ENCODE measurements around the gene ATOH8.

- TF ChIP-seq FOXM1 (IDR thresholded peaks at IDR 0.05; ENCODE audit: borderline replicate concordance, low read depth) (no peak), REST (IDR thresholded peaks at IDR 0.05; ENCODE audit: low read depth) (no peak), EGR1 (IDR thresholded peaks at IDR 0.05) (no peak), RAD21 (IDR thresholded peaks at IDR 0.05; ENCODE audit: low read depth) (no peak), YY1 (IDR thresholded peaks at IDR 0.05; ENCODE audit: low read depth) (no peak), EP300 (IDR thresholded peaks at IDR 0.05; ENCODE audit: borderline replicate concordance) (no peak), TCF12 (IDR thresholded peaks at IDR 0.05; ENCODE audit: low read depth) (no peak), CREB1 (IDR thresholded peaks at IDR 0.05; ENCODE audit: low read depth) (no peak), TAF1 (IDR thresholded peaks at IDR 0.05; ENCODE audit: low read depth) (no peak), ZBTB7A (IDR thresholded peaks at IDR 0.05; ENCODE audit: low read depth) (no peak), USF1 (IDR thresholded peaks at IDR 0.05) (no peak), MAX (IDR thresholded peaks at IDR 0.05) (no peak)
These were observed 30.0 kb upstream of the ATOH8 start for GRCh38 chr2:85723707-85724360.

Measured in Ishikawa (cell line).